NCI-H128 (cell line): ENCODE data around the gene CIAO2B.
"Not testable (repeated sequence)": the region's sequence is repeated elsewhere in the genome, so short reads cannot be mapped to it uniquely, and the experiment has no call there.

ENCODE experiments used
- DNase-seq: peaks from one replicate; lab custom pipeline; 2025; ENCODE audit not compliant: unreplicated experiment; lab: John Stamatoyannopoulos, UW

The CIAO2B gene

DNA sequence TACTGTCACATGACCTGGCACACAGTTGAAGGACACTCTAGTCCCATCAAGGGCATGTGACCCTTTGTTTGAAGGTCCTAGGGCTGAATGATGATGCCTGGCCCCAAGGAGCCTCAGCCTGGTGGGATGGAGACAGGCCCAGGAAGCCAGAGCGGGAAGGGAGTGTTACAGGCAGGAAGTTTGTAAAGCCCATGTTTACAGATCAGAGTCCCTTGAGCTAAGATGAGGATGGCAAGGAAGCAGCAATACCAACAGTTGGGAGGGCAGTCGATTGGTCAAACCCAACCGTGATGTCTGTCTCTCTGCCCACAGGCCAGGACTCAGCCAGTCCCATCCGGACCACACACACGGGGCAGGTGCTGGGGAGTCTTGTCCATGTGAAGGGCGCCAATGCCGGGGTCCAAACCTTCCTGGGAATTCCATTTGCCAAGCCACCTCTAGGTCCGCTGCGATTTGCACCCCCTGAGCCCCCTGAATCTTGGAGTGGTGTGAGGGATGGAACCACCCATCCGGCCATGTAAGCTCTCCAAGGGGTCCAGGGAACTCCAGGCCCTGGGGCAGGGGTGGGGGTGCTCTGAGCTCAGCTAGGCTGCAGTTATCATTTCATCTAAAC, 3.6 kb upstream of the CIAO2B start:
- DNase-seq: no peak

DNA sequence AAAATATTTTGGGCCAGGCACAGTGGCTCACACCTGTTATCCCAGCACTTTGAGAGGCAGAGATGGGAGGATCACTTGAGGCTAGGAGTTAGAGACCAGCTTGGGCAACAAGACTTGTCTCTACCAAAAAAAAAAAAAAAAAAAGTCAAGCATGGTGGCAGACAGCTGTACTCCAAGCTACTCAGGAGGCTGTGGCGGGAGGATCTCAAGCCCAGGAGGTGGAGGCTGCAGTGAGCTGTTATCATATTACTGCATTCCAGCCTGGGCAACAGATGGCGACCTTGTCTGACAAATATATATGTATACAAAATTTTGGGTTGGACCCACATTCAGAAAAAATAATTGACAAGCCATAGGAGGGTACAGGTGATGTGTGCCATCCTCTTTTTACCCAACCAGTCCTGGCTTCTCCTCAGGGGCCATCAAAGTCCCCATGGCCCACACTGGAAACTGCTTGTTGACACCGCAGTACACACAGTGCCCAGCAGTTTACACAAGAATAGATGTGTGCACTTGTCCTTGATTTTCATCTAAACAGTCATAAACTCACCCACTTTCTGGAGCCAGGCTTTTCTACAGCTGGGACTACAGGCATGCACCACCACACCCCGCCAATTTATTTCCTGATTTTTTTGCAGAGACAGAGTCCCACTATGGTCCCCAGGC, 2.8 kb upstream of the CIAO2B start:
- DNase-seq: no peak

DNA sequence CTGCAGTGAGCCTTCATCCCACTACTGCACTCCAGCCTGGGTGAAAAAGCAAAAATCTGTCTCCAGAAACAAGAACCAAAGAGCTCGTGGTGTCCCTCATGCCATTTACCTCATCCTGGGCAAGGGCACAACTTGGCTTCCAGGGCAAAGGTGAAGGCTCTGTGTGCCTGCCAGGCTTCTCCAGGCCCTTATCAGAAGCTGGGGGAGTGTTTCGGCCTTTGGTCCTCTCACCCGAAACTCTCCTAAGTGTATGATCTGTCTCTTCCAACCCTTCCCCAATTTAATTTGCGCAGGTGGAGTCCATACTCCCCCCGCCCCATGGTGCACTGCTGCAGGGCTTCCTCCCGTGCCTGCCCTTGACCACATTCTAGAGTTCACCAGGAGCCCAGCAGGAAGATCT, 2.3 kb upstream of the CIAO2B start:
- no peak for DNase-seq

DNA sequence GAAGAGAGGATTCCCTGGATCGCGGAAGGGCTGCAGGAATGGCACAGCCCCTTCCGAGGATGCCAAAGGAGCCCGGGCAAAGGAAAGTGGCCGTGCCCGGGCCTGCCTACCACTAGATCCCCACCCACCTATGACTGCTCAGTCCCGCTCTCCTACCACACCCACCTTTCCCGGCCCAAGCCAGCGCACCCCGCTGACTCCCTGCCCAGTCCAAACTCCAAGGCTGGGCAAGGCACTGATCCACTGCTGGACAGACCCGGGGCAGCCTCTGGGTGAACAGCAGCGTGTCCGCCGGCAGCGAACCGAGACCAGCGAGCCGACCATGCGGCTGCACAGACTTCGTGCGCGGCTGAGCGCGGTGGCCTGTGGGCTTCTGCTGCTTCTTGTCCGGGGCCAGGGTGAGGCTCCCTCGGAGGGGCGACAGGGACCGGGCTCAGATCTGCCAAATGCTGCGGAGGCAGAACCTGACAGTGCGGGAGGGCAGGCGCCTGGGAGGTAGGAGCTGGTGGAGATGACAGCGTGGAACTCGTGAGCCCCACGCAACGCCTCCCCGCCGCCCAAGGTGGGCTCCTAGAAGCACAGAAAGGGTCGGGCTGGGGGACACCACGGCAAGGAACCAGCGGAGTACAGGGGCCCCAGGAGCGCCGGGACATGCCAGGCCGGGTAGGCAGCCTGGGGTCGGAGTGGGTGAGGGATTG, 1.3 kb upstream of the CIAO2B start, which contains the start of gene CES2:
TSS of gene CES2 (plus strand) at position 203 of the 698 bp plus-strand sequence. CDS start at position 323, 120 bp downstream.
- DNase-seq: no peak

GRCh38 chr16:66934839-66935313, 674 bp upstream of the CIAO2B start:
- not testable (repeated sequence) for DNase-seq

- no peak for DNase-seq
Observed at GRCh38 chr16:66933776-66934137, 445 bp downstream of the CIAO2B start.

GRCh38 chr16:66932076-66932475, 2.1 kb downstream of the CIAO2B start:
- DNase-seq: no peak

GRCh38 chr16:66931665-66932064, 2.5 kb downstream of the CIAO2B start:
- no peak for DNase-seq

- no peak for DNase-seq
Observed at GRCh38 chr16:66930189-66930588, 4.0 kb downstream of the CIAO2B start.

DNA sequence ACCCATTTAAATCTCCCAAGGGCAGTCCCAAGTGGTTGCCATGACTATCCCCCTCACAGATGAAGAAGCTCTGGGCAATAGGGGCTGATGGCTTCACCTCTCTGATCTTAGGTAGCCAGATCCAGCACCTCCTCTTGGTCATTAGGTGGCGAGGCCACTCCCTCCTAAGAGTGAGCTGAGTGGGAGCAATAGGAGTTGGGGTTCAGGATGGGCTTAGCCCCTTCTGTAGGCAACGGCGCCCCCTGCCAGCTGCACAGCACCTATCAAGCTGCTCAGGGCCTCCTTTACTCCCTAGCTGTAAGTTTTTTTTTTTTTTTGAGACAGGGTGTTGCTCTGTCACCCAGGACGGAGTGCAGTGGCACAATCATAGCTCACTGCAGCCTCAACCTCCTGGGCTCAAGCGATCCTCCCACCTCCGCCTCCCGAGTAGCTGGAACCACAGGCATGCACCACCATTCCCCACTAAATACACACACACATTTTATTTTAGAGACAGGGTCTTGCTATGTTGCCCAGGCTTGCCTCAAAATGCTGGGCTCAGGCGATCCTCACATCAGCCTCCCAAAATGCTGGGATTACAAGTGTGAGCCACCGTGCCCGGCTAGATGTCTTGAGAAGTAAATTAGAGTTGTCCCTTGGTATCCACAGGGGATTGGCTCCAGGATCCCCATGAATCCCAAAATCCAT, 5.4 kb downstream of the CIAO2B start:
- no peak for DNase-seq

DNA sequence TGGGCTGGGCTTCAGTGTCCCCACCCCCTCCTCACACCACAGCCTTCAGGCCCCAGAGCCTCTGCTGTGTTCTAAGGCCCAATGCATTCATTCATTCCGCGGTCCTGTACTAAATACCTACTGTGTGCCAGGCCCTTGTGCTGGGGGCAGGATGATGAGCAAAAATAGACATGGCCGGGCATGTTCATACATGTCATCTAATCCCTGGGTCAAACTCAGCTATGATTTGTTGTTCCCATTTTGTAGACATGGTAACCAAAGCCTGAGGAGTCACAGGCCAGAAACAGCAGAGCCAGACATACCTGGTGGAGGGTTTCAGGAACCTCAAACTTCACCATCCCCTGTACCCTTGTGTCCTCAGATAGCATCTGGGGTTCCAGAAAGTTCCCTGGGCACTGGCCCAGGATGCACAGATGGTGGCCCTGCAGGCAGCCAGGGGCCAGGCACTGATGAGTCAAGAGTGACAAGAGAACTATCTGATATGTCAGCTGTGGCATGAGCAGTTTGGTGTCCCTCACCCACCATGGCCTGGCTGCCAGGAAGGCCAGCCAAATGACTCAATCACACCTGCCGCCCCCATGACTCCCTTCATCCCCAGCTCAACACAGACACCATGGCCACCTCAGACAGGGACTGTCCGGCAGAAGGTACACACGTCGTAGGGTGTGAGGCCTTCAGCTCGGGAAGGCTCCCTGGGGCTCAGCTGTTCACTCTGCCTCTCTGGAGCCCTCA, 6.1 kb downstream of the CIAO2B start:
- DNase-seq: no peak

- DNase-seq: no peak
Observed at GRCh38 chr16:66926961-66927436, 7.2 kb downstream of the CIAO2B start.

DNA sequence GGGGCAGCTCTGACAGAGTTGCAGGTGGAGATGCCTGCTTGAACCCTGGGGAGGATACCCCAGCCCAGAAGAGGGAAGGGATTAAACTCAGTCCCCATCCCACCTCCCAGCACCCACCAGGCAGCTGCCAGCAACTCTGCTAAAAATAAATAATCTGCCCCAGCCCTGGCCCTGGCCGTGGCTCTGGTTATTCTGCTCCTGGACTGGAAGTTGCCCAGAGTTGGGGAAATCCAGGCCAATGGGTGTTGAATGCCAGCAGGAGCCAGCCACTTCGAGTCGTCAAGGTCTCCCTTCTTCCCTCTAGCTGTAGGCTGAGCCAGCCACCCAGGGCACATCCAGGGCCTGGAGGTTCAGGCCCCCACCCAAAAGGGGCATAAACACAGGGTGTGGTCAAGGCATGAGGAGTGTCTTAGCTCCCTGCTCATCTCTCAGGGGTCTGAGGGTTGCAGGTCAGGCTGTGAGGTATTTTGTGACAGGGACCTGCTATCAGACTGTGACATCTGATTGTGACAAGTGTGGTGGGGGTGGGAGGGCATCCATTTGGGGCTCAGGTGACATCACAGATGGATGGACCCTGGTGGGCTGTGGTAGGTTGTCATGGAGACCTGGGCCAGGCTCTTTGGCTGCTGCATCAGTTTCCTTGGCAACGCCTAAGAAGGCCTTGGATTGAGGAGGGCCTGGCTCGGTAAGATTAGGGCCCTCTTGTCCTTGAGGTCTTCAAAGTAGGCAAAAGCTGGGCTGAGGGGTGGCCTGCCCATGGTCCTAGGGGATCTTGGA, 7.8 kb downstream of the CIAO2B start:
- no peak for DNase-seq

DNA sequence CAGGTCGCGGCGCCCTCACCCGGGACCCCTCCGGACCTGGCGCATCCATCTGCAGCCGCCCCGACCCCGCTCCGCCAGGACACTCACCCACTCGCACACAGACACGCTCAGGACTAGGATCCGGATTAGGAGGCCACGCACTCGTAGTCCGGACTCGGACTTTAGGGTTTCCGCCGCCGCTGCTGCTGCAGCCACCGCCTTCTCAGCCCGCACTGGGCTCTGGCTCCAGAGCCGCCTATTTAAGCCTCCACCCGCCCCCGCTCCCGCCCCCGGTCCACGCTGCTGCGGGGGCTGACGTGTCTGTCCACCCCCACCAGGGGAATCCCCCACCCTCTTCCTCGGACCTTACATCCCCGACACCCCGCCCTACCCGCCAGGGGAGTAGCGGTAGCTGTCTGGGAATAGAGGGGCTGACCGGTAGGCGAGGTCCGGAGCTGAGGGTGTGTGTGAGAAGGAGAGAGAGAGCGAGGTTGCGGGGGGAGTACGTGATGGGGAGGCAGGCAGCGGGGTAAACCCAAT, 8.8 kb downstream of the CIAO2B start, which contains the start of gene RRAD:
TSS of gene RRAD (minus strand) at position 214 of the 519 bp plus-strand sequence. CDS start 356 bp downstream, outside the sequence.
- DNase-seq: no peak

GRCh38 chr16:66924527-66925321, 9.5 kb downstream of the CIAO2B start:
- no peak for DNase-seq

DNA sequence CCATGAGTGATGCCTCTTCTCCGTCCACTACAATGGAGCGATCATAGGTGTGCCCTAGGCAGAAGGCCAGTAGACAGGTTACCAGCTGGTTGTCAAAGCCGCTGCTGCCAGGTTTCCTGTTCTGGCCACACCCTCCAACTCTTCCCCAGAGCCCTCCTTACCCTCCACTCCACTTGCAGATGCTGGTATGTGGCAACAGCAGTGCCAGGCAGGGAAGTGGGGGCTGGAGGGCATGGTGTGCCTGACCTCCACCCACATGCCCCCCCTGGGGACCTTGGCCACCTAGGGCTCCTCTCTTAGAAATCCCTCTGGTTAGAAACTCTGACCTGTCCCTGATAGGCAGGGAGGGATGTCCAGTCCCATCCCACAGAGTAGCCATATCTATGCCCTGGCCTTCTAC, 10.3 kb downstream of the CIAO2B start:
- no peak for DNase-seq

DNA sequence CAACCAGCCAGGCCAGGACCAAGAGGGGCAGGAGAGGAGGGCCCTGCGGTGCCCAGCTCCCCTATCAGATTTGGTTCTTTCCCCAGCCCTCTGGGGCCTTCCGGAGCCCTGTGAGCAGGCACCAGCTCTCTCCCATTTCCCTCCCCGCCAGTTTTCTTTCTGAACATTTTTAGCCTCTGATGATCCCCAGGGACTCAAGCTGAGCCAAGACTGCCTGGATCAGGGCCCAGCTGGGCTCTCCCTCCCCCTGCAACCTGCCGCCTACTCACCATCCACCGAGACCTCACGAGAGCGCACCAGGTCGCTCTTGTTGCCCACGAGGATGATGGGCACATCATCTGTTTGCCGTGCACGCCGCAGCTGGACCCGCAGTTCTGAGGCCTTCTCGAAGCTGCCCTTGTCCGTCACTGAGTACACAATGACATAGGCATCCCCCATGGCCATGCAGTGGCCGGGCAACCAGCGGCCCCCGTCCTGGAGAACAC, 10.9 kb downstream of the CIAO2B start:
- DNase-seq: no peak

GRCh38 chr16:66921729-66922450, 12.3 kb downstream of the CIAO2B start:
- DNase-seq: no peak
